Measurements from ENCODE around the gene TEX12.

Gene TEX12

GRCh38 chr11:112211536-112211935 lies 44.4 kb downstream of the TEX12 start:
- no peak for DNase-seq (ENCODE audit: low read depth, low spot score)

GRCh38 chr11:112212290-112212689 lies 45.1 kb downstream of the TEX12 start:
- DNase-seq (ENCODE audit: low read depth, low spot score) = no peak

- DNase-seq (ENCODE audit: low read depth, low spot score) = no peak
Measured at GRCh38 chr11:112212710-112213109, 45.5 kb downstream of the TEX12 start.

- DNase-seq (ENCODE audit: low read depth, low spot score) = no peak
Measured at GRCh38 chr11:112213753-112214152, 46.6 kb downstream of the TEX12 start.

- no peak for DNase-seq (ENCODE audit: low read depth, low spot score)
Measured at GRCh38 chr11:112215621-112216020, 48.4 kb downstream of the TEX12 start.

- DNase-seq (ENCODE audit: low read depth, low spot score) = no peak
Measured at GRCh38 chr11:112216561-112217105, 49.5 kb downstream of the TEX12 start.

- peak; percentile 87 for DNase-seq (ENCODE audit: low read depth, low spot score)
Measured at GRCh38 chr11:112219476-112220232, 52.5 kb downstream of the TEX12 start.

GRCh38 chr11:112221274-112221835 lies 54.2 kb downstream of the TEX12 start:
- DNase-seq (ENCODE audit: low read depth, low spot score) = no peak

Measured in astrocyte of the hippocampus (primary cell).